B cell (primary cell): ENCODE data around the gene CEP112. TPM values are rescaled to one million over a fixed set of nuclear protein-coding genes. Genes with fewer than 3 reads are reported as not detected.

Experiments used
- ATAC-seq: fragments of 200-7000 bp; cut with Tn5 transposase; one replicate; pipeline ENCODE4 v1.10.0; 2021; ENCODE audit warnings: low read depth, mild to moderate bottlenecking, moderate number of reproducible peaks, moderate library complexity
- CTCF ChIA-PET: fragments of 350-600 bp; sonication (Branson Sonifier 250); formaldehyde crosslinking; loops from one replicate; lab custom pipeline; 2021; ENCODE audit warnings: antibody characterized with exemption, inconsistent platforms; lab: Charles Lee
- POLR2A ChIA-PET: fragments of 350-600 bp; sonication (Branson Sonifier 250); formaldehyde crosslinking; loops from one replicate; lab custom pipeline; 2021; ENCODE audit warnings: antibody characterized with exemption; lab: Charles Lee
- DNase-seq: peaks from one replicate; pipeline ENCODE4 v3.0.0; 2013
- H2AFZ ChIP-seq: 2 replicates; pipeline ENCODE4 v1.6.1; 2012; ENCODE audit warnings: mild to moderate bottlenecking, low read depth, low read length; ENCODE audit not compliant: insufficient read depth, poor library complexity, severe bottlenecking
- H3K27ac ChIP-seq, 2 donors: 1 replicate in 1 of 2; 2 replicates in 1 of 2; pipeline ENCODE4 v1.5.1; 2012 to 2013; ENCODE audit warnings: low read length in 2 of 2, mild to moderate bottlenecking in 2 of 2, moderate library complexity in 1 of 2
- H3K27me3 ChIP-seq, 4 experiments: fragments of 200-600 bp in 1 of 4; sonication (generic) in 1 of 4; replicated peaks in 1 of 4; 1 replicate in 2 of 4; 2 replicates in 2 of 4; pipeline versions ENCODE4 v1.6.1 to v1.7.0; 2013 to 2016; ENCODE audit warnings: low read length in 3 of 4, mild to moderate bottlenecking in 2 of 4, mixed read lengths in 1 of 4, moderate library complexity in 1 of 4; ENCODE audit not compliant: insufficient read depth in 4 of 4, control insufficient read depth in 3 of 4; ENCODE audit errors: control extremely low read depth in 1 of 4
- H3K36me3 ChIP-seq, 2 experiments: replicated peaks in 1 of 2; 1 replicate in 1 of 2; 2 replicates in 1 of 2; pipeline versions ENCODE4 v1.6.1 to v1.7.1; 2013; ENCODE audit warnings: low read length in 1 of 2; ENCODE audit not compliant: insufficient read depth in 2 of 2, control insufficient read depth in 1 of 2; ENCODE audit errors: control extremely low read depth in 1 of 2, extremely low read depth in 1 of 2
- H3K4me1 ChIP-seq, 2 donors: fragments of 200-600 bp in 1 of 2; sonication (generic) in 1 of 2; 1 replicate in 1 of 2; 2 replicates in 1 of 2; pipeline versions ENCODE4 v1.5.1 to v1.6.1; 2013 to 2017; ENCODE audit warnings: low read length in 2 of 2; ENCODE audit not compliant: control insufficient read depth in 2 of 2, insufficient read depth in 2 of 2
- H3K4me2 ChIP-seq: replicated peaks from 2 replicates; pipeline ENCODE3; 2012; ENCODE audit warnings: mild to moderate bottlenecking, low read depth, low read length; ENCODE audit not compliant: poor library complexity, severe bottlenecking
- H3K4me3 ChIP-seq, 5 experiments: fragments of 200-600 bp in 1 of 5; sonication (generic) in 1 of 5; 1 replicate in 3 of 5; 2 replicates in 2 of 5; pipeline versions ENCODE4 v1.5.1 to v1.7.0; 2011 to 2016; ENCODE audit warnings: low read length in 4 of 5, mild to moderate bottlenecking in 4 of 5, low read depth in 2 of 5, control low read depth in 1 of 5, moderate library complexity in 1 of 5; ENCODE audit not compliant: insufficient read depth in 1 of 5; ENCODE audit errors: control extremely low read depth in 1 of 5, extremely low read depth in 1 of 5
- H3K79me2 ChIP-seq: fragments of 200-600 bp; sonication (generic); one replicate; pipeline ENCODE4 v1.6.0; 2016; ENCODE audit warnings: low read length; ENCODE audit not compliant: control insufficient read depth, insufficient read depth
- H3K9ac ChIP-seq: fragments of 200-600 bp; sonication (generic); 2 replicates; pipeline ENCODE4 v1.6.1; 2017; ENCODE audit warnings: mild to moderate bottlenecking, low read length, moderate library complexity
- H3K9me3 ChIP-seq, 3 donors: one replicate each; pipeline versions ENCODE4 v1.6.1 to v1.7.1; 2013; ENCODE audit warnings: low read length in 2 of 3; ENCODE audit not compliant: control insufficient read depth in 2 of 3, insufficient read depth in 1 of 3; ENCODE audit errors: control extremely low read depth in 1 of 3
- H4K20me1 ChIP-seq: 2 replicates; pipeline ENCODE4 v1.6.0; 2012; ENCODE audit warnings: mild to moderate bottlenecking, low read length; ENCODE audit not compliant: insufficient read depth, control insufficient read depth, poor library complexity, severe bottlenecking
- H3K27ac Mint-ChIP-seq: one replicate; pipeline ENCODE4 v1.8.0; 2021; ENCODE audit warnings: mixed read lengths
- H3K27me3 Mint-ChIP-seq: one replicate; pipeline ENCODE4 v1.8.0; 2021; ENCODE audit warnings: mixed read lengths
- H3K4me1 Mint-ChIP-seq: one replicate; pipeline ENCODE4 v1.8.0; 2021; ENCODE audit warnings: mixed read lengths
- H3K4me3 Mint-ChIP-seq: one replicate; pipeline ENCODE4 v1.8.0; 2021; ENCODE audit warnings: mixed read lengths
- H3K9me3 Mint-ChIP-seq: one replicate; pipeline ENCODE4 v1.8.0; 2022; ENCODE audit warnings: mixed read lengths; ENCODE audit not compliant: insufficient read depth
- EZH2 ChIP-seq: IDR thresholded peaks from 2 replicates; pipeline ENCODE4 v1.6.1; 2012; ENCODE audit warnings: borderline replicate concordance, low read depth, mild to moderate bottlenecking, moderate library complexity, low read length; ENCODE audit not compliant: insufficient read depth, poor library complexity, severe bottlenecking
- WGBS: methylation state at CpG from one replicate; pipeline ENCODE4 v1.1.5; 2013; ENCODE audit warnings: missing lambda C conversion rate; ENCODE audit not compliant: insufficient coverage; 5-methylcytosine and 5-hydroxymethylcytosine counted together
- intact Hi-C: fragments of 100-400 bp; cut with micrococcal nuclease; formaldehyde crosslinking; loops from one replicate; pipeline ENCODE4 v1.10.0; 2022
- polyA minus RNA-seq: library from RNA; depleted of rRNA, polyadenylated mRNA; stranded (reverse); fragments of >200 nt; gene quantifications from 2 replicates; pipeline ENCODE4 v1.2.3, GENCODE V29; 2012
- polyA plus RNA-seq: library from polyadenylated mRNA; depleted of rRNA; stranded (reverse); fragments of >200 nt; gene quantifications from 2 replicates; pipeline ENCODE4 v1.2.3, GENCODE V29; 2012
- total RNA-seq, 2 donors: library from RNA; stranded (reverse); fragments of 120-200 nt in 1 of 2; gene quantifications; 1 replicate in 1 of 2; 2 replicates in 1 of 2; pipeline versions ENCODE4 v1.2.3 to v1.2.4, GENCODE V29; 2013 to 2022
- TF ChIP-seq, protein P1 (sequence below): fragments of 200-600 bp; IDR thresholded peaks from one replicate; pipeline ENCODE4 v1.8.0; 2022; ENCODE audit warnings: antibody characterized with exemption, mild to moderate bottlenecking

The CEP112 gene
- 4.6 and 8.5 TPM in 2 replicates for total RNA-seq
- total RNA-seq (2013) = 1.7 TPM
- 0.57 and 1.0 TPM in 2 replicates for polyA plus RNA-seq
- 1.00 TPM in 1 of 2 replicates, not detected in the other for polyA minus RNA-seq

GRCh38 chr17:66191593-66192377 is at the start of gene CEP112:
CEP112 (minus strand) TSS chr17:66192133.
- Histone ChIP-seq H4K20me1 (no peaks in the 10 kb centered on the region), H3K36me3 (no peaks in the 10 kb centered on the region)
- POLR2A ChIA-PET = no interaction called here

GRCh38 chr17:66240630-66241029 is 48.7 kb upstream of the CEP112 start:
- WGBS = no CpG with 5 or more reads among the region's 3 CpGs
- no peaks in the 10 kb centered on the region for H3K27me3 ChIP-seq
- DNase-seq (no peak), ATAC-seq (no peak)
- no peaks in the 10 kb centered on the region for H3K79me2 ChIP-seq
- H3K9ac ChIP-seq = no peak overlapping the region
- no peak overlapping the region for H3K27ac Mint-ChIP-seq
- H3K27ac ChIP-seq = no peak overlapping the region
- no peak overlapping the region for H3K4me3 ChIP-seq
- H3K4me3 Mint-ChIP-seq = no peak overlapping the region
- TF ChIP-seq, protein P1, sequence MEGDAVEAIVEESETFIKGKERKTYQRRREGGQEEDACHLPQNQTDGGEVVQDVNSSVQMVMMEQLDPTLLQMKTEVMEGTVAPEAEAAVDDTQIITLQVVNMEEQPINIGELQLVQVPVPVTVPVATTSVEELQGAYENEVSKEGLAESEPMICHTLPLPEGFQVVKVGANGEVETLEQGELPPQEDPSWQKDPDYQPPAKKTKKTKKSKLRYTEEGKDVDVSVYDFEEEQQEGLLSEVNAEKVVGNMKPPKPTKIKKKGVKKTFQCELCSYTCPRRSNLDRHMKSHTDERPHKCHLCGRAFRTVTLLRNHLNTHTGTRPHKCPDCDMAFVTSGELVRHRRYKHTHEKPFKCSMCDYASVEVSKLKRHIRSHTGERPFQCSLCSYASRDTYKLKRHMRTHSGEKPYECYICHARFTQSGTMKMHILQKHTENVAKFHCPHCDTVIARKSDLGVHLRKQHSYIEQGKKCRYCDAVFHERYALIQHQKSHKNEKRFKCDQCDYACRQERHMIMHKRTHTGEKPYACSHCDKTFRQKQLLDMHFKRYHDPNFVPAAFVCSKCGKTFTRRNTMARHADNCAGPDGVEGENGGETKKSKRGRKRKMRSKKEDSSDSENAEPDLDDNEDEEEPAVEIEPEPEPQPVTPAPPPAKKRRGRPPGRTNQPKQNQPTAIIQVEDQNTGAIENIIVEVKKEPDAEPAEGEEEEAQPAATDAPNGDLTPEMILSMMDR = no peak
- no peak for TF ChIP-seq EZH2
- intact Hi-C loops = no loop called here
- H3K9me3 Mint-ChIP-seq = no peaks in the 10 kb centered on the region
- H4K20me1 ChIP-seq = no peaks in the 10 kb centered on the region
- no peaks in the 10 kb centered on the region for H3K4me1 ChIP-seq
- H3K4me1 Mint-ChIP-seq = no peaks in the 10 kb centered on the region
- ChIA-PET CTCF (no interaction called here), POLR2A (no interaction called here)
- H3K4me2 ChIP-seq = no peak overlapping the region
- peaks cover 9% of the 10 kb centered on the region for H3K27me3 Mint-ChIP-seq
- no peak overlapping the region for H2AFZ ChIP-seq
- H3K36me3 ChIP-seq = no peaks in the 10 kb centered on the region
- H3K9me3 ChIP-seq = no peaks in the 10 kb centered on the region

More at GRCh38 chr17:66191593-66192377, at the start of gene CEP112:
- Mint-ChIP-seq H3K4me1 (peaks cover 32% of the 10 kb centered on the region), H3K9me3 (no peaks in the 10 kb centered on the region), H3K27me3 (no peaks in the 10 kb centered on the region), H3K27ac (peak within 1 kb of the TSS; percentile 92), H3K4me3 (peak within 1 kb of the TSS; percentile 90)
- CTCF ChIA-PET = interaction anchor here (1.4 kb wide), 1 partner anchor 8 kb away, joined by 3 read pairs; no protein-coding TSS in a partner anchor
- Histone ChIP-seq H3K4me2 (peak within 1 kb of the TSS; percentile 99), H2AFZ (peak within 1 kb of the TSS; percentile 82), H3K4me3 (peak within 1 kb of the TSS; percentile 44 to 72 (median 64)), H3K9ac (peak within 1 kb of the TSS; percentile 80), H3K27me3 (no peaks in the 10 kb centered on the region), H3K9me3 (no peaks in the 10 kb centered on the region), H3K4me1 (peaks cover 32% of the 10 kb centered on the region in 2 donors), H3K27ac (peak within 1 kb of the TSS; percentile 68 to 85), H3K79me2 (no peaks in the 10 kb centered on the region)
- intact Hi-C loops = loop anchor here (1.0 kb wide), 1 partner anchor 111 kb away; the partner anchor contains the start of gene PRKCA
- DNase-seq (peak; percentile 95), ATAC-seq (peak; percentile 79)
- WGBS = 1% methylated on average over 83 of the region's 83 CpGs
- no peak for TF ChIP-seq EZH2
- TF ChIP-seq, protein P1 = no peak
